Fibroblast of gingiva (primary cell): Measurements from ENCODE around the gene ENTPD2.
"Not testable (repeated sequence)": the region's sequence is repeated elsewhere in the genome, so short reads cannot be mapped to it uniquely, and the experiment has no call there.

Experiments used
- DNase-seq: peaks from one replicate; pipeline ENCODE4 v3.0.0-alpha.2; 2011; ENCODE audit warnings: low read depth

The ENTPD2 gene

GRCh38 chr9:137064027-137064879 lies 10.4 kb upstream of the ENTPD2 start:
- DNase-seq: no peak

- DNase-seq: no peak
These were observed 9.6 kb upstream of the ENTPD2 start for GRCh38 chr9:137063311-137064026.

- DNase-seq: not testable (repeated sequence)
These were observed 8.9 kb upstream of the ENTPD2 start for GRCh38 chr9:137062798-137063197.

GRCh38 chr9:137062384-137062783 lies 8.5 kb upstream of the ENTPD2 start:
- no peak for DNase-seq

- no peak for DNase-seq
These were observed 4.8 kb upstream of the ENTPD2 start for GRCh38 chr9:137058521-137059234.

GRCh38 chr9:137057545-137057944 lies 3.7 kb upstream of the ENTPD2 start:
- no peak for DNase-seq

- DNase-seq: no peak
These were observed 3.0 kb upstream of the ENTPD2 start for GRCh38 chr9:137056739-137057415.

GRCh38 chr9:137055385-137056364 lies 1.8 kb upstream of the ENTPD2 start:
- peak; percentile 66 for DNase-seq

- DNase-seq: no peak
These were observed 1.1 kb upstream of the ENTPD2 start for GRCh38 chr9:137054932-137055384.

GRCh38 chr9:137052998-137053943 lies 590 bp downstream of the ENTPD2 start:
- no peak for DNase-seq

GRCh38 chr9:137052293-137052692 lies 1.6 kb downstream of the ENTPD2 start:
- no peak for DNase-seq

- DNase-seq: no peak
These were observed 2.6 kb downstream of the ENTPD2 start for GRCh38 chr9:137051145-137051724.

GRCh38 chr9:137050570-137050969 lies 3.3 kb downstream of the ENTPD2 start:
- no peak for DNase-seq

GRCh38 chr9:137049544-137050449 lies 4.1 kb downstream of the ENTPD2 start:
- no peak for DNase-seq

- no peak for DNase-seq
These were observed 5.0 kb downstream of the ENTPD2 start for GRCh38 chr9:137048655-137049543.

- DNase-seq: peak; percentile 39
These were observed 7.6 kb downstream of the ENTPD2 start, which contains the start of gene NPDC1 for GRCh38 chr9:137046088-137046787. NPDC1 (minus strand) TSS chr9:137046177; CDS start chr9:137045989, 188 bp downstream.
